Fibroblast of lung (primary cell): ENCODE data around the gene PRRX1. TPM values are rescaled to one million over a fixed set of nuclear protein-coding genes. Genes with fewer than 3 reads are reported as not detected.
A peak's percentile ranks its signal among the peaks of the same experiment; 100 is the strongest.

ENCODE experiments used
- DNase-seq, 2 donors: peaks; one replicate each; pipeline versions ENCODE4 v3.0.0 to v3.0.0-alpha.2; 2010; ENCODE audit warnings: low read depth in 2 of 2
- H2AFZ ChIP-seq: 2 replicates; pipeline ENCODE4 v1.5.1; 2012; ENCODE audit warnings: low read length, control low read depth, inconsistent platforms
- H3K27ac ChIP-seq: 2 replicates; pipeline ENCODE4 v1.5.1; 2011; ENCODE audit warnings: low read length, control low read depth; ENCODE audit not compliant: insufficient read depth
- H3K27me3 ChIP-seq: 2 replicates; pipeline ENCODE4 v1.5.1; 2011; ENCODE audit warnings: mild to moderate bottlenecking, low read length; ENCODE audit not compliant: control insufficient read depth, insufficient read depth
- H3K36me3 ChIP-seq: 2 replicates; pipeline ENCODE4 v1.5.1; 2011; ENCODE audit warnings: low read length; ENCODE audit not compliant: control insufficient read depth, insufficient read depth
- H3K4me1 ChIP-seq: 2 replicates; pipeline ENCODE4 v1.5.1; 2011; ENCODE audit warnings: low read length; ENCODE audit not compliant: control insufficient read depth, insufficient read depth; ENCODE audit errors: extremely low read depth
- H3K4me2 ChIP-seq: 2 replicates; pipeline ENCODE4 v1.5.1; 2011; ENCODE audit warnings: low read length, control low read depth; ENCODE audit not compliant: insufficient read depth; ENCODE audit errors: extremely low read depth
- H3K4me3 ChIP-seq, 4 experiments: fragments of 200-600 bp in 1 of 4; sonication (generic) in 1 of 4; replicated peaks in 1 of 4; 2 replicates each; pipeline ENCODE4 v1.5.1; 2011 to 2016; ENCODE audit warnings: low read length in 4 of 4, low read depth in 3 of 4, mild to moderate bottlenecking in 3 of 4, control low read depth in 2 of 4, inconsistent platforms in 1 of 4, mixed read lengths in 1 of 4; ENCODE audit not compliant: insufficient read depth in 1 of 4; ENCODE audit errors: control extremely low read depth in 1 of 4
- H3K79me2 ChIP-seq: 2 replicates; pipeline ENCODE4 v1.5.1; 2012; ENCODE audit warnings: mild to moderate bottlenecking, low read length, inconsistent platforms; ENCODE audit not compliant: control insufficient read depth, insufficient read depth
- H3K9ac ChIP-seq: 2 replicates; pipeline ENCODE4 v1.5.1; 2011; ENCODE audit warnings: mild to moderate bottlenecking, low read length, control low read depth; ENCODE audit not compliant: insufficient read depth
- H3K9me3 ChIP-seq: 2 replicates; pipeline ENCODE4 v1.5.1; 2012; ENCODE audit warnings: low read depth, low read length; ENCODE audit not compliant: control insufficient read depth, insufficient read depth
- H4K20me1 ChIP-seq: 2 replicates; pipeline ENCODE4 v1.5.1; 2011; ENCODE audit warnings: low read length; ENCODE audit not compliant: control insufficient read depth, insufficient read depth; ENCODE audit errors: extremely low read depth
- CTCF ChIP-seq, 2 donors: IDR thresholded peaks in 1 of 2; conservative IDR thresholded peaks in 1 of 2; 1 replicate in 1 of 2; 2 replicates in 1 of 2; pipeline ENCODE4 v1.5.1; 2011 to 2012; ENCODE audit warnings: low read length in 2 of 2, control low read depth in 1 of 2, inconsistent platforms in 1 of 2, low read depth in 1 of 2, mild to moderate bottlenecking in 1 of 2
- EZH2 ChIP-seq: IDR thresholded peaks from 2 replicates; pipeline ENCODE4 v1.5.1; 2012; ENCODE audit warnings: low read length, control low read depth, mild to moderate bottlenecking; ENCODE audit errors: missing control alignments
- polyA plus RNA-seq, 2 donors: library from polyadenylated mRNA; depleted of rRNA in 1 of 2; stranded (reverse) in 1 of 2; unstranded in 1 of 2; fragments of >200 nt; gene quantifications; 2 replicates each; pipeline ENCODE4 v1.2.1, GENCODE V29; 2011 to 2012; ENCODE audit warnings: missing spikeins in 1 of 2
- total RNA-seq: library from RNA; depleted of rRNA; stranded (reverse); fragments of >200 nt; gene quantifications from 2 replicates; pipeline ENCODE4 v1.2.1, GENCODE V29; 2014

Gene PRRX1
- total and polyA plus RNA-seq, 2 donors (not counting 1 experiment from before 2014, with no cell fraction given): 128 to 349 TPM

GRCh38 chr1:170685166-170685565 is 21.2 kb downstream of the PRRX1 start:
- no peak overlapping the region for H2AFZ ChIP-seq
- peaks cover 95% of the 10 kb centered on the region for H3K79me2 ChIP-seq
- H3K4me3 ChIP-seq: no peak overlapping the region
- H3K36me3 ChIP-seq: no peaks in the 10 kb centered on the region
- H3K9me3 ChIP-seq: no peaks in the 10 kb centered on the region
- peak overlapping the region; percentile 9 for H3K4me2 ChIP-seq
- H3K9ac ChIP-seq: no peak overlapping the region
- no peaks in the 10 kb centered on the region for H4K20me1 ChIP-seq
- peak overlapping the region; percentile 44 for H3K27ac ChIP-seq
- peak; percentile 72 to 81 for DNase-seq
- TF ChIP-seq CTCF (conservative IDR thresholded peaks at IDR 0.05 in 1 of 2, IDR thresholded peaks at IDR 0.05 in 1 of 2; ENCODE audit: low read depth in 1 of 2, low read length in 2 of 2): no peak
- TF ChIP-seq EZH2: no peak
- peaks cover 16% of the 10 kb centered on the region for H3K4me1 ChIP-seq
- H3K27me3 ChIP-seq: no peaks in the 10 kb centered on the region

- TF ChIP-seq EZH2 (no peak), CTCF (conservative IDR thresholded peaks at IDR 0.05 in 1 of 2, IDR thresholded peaks at IDR 0.05 in 1 of 2; ENCODE audit: low read depth in 1 of 2, low read length in 2 of 2) (no peak)
- no peak overlapping the region for H3K9ac ChIP-seq
- no peaks in the 10 kb centered on the region for H3K27me3 ChIP-seq
- H4K20me1 ChIP-seq: no peaks in the 10 kb centered on the region
- H2AFZ ChIP-seq: no peak overlapping the region
- H3K4me1 ChIP-seq: peaks cover 15% of the 10 kb centered on the region
- peaks cover 94% of the 10 kb centered on the region for H3K79me2 ChIP-seq
- no peaks in the 10 kb centered on the region for H3K9me3 ChIP-seq
- no peaks in the 10 kb centered on the region for H3K36me3 ChIP-seq
- no peak overlapping the region for H3K27ac ChIP-seq
- DNase-seq: no peak
- H3K4me3 ChIP-seq: no peak overlapping the region
- no peak overlapping the region for H3K4me2 ChIP-seq
These were observed 22.4 kb downstream of the PRRX1 start for GRCh38 chr1:170686291-170686690.

GRCh38 chr1:170687621-170688020 is 23.7 kb downstream of the PRRX1 start:
- Histone ChIP-seq H3K4me2 (peak overlapping the region; percentile 33), H3K4me1 (peaks cover 14% of the 10 kb centered on the region), H3K79me2 (peaks cover 95% of the 10 kb centered on the region), H4K20me1 (no peaks in the 10 kb centered on the region), H3K9me3 (no peaks in the 10 kb centered on the region), H2AFZ (no peak overlapping the region), H3K4me3 (no peak overlapping the region), H3K27ac (peak overlapping the region; percentile 17), H3K27me3 (no peaks in the 10 kb centered on the region), H3K36me3 (no peaks in the 10 kb centered on the region), H3K9ac (no peak overlapping the region)
- no peak for DNase-seq
- TF ChIP-seq CTCF (conservative IDR thresholded peaks at IDR 0.05 in 1 of 2, IDR thresholded peaks at IDR 0.05 in 1 of 2; ENCODE audit: low read depth in 1 of 2, low read length in 2 of 2) (no peak), EZH2 (no peak)
